HG03354 (cell line): Measurements from ENCODE around the gene LRRC55.
"Not testable (repeated sequence)": the region's sequence is repeated elsewhere in the genome, so short reads cannot be mapped to it uniquely, and the experiment has no call there.

Source experiments
- ATAC-seq: cut with Tn5 transposase; IDR thresholded peaks from one replicate; pipeline ENCODE4 v1.9.1; 2021; ENCODE audit warnings: mild to moderate bottlenecking; ENCODE audit not compliant: unreplicated experiment, poor library complexity, severe bottlenecking

LRRC55 gene

DNA sequence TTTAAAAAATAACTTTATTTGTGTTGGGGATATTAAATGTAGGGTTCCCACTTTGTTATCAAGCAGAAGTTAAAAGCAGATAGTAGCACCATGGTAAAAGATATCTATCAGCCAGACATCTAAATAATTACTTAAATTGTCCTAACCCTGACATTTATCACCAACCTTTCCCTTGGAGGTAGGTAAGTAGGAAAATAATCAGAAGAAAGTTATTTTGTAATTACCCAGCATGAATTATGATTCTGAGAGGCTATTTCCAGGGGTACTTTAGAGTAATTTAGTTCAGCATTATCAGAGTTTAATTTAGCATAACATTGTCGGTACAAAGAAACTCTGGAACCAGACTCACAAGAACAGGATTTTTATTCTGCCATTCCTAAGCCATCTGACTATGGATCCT lies 23.2 kb upstream of the LRRC55 start:
- no peak for ATAC-seq

DNA sequence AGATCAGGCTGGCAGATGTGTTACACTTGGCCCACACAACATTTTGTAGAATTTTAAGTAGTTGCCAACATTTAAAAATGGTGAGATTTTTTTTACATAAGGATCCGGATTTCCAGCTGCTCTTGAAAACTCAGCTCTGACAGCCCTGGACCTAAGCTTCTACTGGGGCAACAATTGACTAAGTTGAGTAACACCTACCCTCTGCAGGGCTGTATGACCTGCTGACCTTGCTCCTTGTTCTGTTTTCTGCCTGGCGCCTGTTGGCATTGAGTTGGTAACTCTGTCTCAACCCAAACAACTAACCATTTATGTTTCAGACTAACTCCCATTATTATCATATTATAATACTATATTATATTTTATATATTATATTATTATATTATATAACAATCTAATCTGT lies 21.1 kb upstream of the LRRC55 start:
- ATAC-seq: no peak

DNA sequence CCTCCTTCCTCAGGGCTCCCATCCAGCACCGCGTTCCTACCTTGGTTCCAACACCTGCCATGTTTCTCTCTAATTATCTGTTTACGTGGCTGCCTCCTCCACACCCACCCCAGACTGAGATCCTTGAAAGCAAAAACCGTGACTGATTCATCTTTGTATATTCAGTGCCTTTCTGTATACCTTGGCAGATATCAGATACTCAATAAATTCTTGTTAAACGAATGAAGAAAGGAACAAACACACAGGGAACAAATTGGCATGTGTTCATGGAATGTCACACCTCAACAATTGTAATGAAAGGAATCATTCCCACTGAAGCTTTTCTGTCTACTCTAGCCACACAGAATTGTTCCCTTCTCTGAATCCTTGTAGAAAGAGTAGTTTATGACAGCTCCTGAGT lies 20.4 kb upstream of the LRRC55 start:
- ATAC-seq: no peak

DNA sequence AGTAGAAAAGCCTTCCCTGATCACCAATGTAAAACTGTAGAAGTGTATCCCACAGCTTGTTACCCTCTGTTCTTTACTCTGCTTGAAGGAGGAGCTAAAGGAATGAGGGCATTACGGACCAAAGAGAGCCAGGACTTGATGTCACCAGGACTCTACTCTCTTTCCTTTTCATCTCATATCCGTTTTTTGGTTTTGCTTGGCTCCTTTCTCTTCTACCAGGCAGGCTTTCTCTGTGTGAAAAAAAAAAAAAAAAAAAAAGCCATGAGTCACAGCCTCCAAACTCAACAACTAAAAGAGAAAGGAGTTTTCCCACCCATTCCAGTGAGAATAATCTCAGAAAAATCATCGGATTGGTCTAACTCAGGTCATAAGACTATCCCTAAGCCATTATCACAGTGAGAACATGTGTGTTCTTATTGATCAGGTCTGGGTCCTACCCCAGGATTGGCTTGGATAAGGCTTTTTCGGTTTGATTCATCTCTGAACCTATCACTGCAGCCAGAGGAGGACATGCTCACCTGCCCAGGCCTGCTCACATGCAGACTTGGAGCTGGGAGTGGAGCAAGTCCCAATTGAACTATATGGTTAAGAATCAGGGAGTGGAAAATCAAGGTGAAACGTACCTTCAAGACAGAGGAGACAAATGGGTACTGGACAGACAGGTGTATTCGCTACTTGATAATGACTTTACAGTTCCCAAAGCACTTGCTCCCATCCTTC lies 19.4 kb upstream of the LRRC55 start:
- no peak for ATAC-seq

DNA sequence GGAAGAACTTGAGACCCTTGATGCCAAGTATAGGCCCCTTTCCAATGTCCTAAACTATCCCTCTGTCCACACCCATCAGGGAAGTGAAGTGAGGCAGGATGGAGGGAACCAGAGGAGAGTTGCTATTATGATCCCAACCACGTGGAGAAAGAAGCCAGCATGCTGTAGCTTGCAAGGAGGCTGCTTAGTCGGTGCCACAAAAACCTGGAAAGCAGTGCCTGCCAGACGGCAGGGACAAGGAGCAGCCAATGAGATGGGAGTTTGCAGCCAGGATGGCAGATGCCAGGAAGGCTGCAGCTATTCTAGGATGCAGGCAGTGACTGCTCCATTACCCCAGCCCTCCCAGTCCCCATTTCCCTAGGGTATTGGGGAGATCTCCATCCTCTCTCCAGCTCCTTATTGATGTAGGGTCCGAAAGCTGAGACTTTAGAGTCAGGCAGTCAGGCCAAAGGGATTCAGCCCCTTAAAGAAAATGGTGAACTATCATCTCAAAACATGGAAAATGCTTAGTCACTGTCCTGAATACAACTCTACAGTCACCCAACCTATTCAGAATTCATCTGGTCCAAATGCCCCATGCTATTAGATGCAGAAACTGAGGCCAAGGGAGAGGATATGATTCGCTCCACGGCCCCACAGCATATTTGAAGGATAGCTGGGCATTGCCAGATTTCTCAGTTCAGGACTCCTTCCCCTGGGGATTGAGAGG lies 18.4 kb upstream of the LRRC55 start:
- no peak for ATAC-seq

DNA sequence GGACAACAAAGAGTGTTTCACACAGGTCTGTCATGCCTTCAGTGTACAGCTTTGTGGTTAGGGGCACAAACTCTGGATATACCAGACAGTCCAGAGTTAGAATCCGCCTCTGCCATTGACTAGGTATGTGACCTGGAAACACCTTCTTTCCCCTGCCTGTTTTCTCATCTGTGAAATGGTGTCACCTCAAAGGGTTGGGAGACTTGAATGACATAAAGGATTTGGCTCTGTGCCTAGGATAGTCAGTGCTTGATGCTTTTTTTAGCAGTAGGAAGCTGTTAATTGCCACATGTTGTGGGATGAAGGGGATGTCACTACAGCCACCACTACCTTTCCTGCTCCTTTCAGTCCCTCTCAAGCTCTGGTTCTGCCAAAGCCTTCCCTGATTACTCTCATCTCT lies 17.4 kb upstream of the LRRC55 start:
- ATAC-seq: no peak

DNA sequence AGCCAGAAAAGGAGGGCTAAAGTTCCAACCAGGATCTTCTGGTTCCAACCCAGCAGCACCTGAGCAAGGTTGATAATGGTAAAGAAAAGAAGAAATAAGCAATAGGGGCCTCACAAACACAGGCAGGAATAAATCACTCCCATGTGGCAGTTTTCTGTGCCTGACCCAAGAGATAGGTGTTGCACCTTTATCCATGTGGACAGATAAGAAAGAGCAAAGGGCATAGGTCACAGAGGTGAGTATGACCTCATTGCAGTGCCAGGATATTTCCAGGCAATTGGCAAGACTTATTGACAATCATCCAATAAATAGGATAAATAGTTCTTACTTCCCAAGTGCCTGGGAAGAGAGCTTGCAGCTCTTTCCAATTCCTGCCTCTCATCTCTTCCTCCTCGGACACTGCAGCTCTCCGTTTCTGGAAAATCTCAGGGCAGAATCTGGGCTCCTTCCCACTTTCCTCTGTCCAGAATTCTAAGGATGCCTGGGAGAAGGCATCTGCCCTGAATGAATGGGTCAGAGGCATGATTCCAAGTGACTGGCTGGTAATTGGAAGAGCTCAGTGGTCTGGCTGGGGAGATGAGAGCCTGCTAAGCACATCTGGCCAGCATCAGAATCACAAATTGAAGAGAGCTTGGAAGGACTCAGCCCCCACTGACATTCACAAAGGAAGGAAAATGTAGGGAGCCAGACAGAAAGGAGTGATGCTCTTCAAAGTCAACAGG lies 14.5 kb upstream of the LRRC55 start:
- no peak for ATAC-seq

DNA sequence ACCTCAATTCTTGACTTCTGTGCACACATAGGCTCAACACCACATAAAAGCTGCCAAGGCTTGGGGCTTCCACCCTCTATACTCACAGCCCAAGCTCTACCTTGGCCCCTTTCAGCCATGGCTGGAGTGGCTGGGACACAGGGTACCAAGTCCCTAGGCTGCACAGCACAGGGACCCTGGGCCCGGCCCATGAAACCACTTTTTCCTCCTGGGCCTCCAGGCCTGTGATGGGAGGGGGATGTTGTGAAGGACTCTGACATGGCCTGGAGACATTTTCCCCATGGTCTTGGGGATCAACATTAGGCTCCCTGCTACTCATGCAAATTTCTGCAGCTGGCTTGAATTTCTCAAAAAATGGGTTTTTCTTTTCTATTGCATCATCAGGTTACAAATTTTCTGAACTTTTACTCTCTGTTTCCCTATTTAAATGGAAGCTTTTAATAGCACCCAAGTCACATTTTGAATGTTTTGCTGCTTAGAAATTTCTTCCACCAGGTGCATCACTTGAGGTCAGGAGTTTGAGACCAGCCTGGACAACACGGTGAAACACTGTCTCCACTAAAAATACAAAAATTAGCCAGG lies 11.9 kb upstream of the LRRC55 start:
- ATAC-seq: not testable (repeated sequence)

DNA sequence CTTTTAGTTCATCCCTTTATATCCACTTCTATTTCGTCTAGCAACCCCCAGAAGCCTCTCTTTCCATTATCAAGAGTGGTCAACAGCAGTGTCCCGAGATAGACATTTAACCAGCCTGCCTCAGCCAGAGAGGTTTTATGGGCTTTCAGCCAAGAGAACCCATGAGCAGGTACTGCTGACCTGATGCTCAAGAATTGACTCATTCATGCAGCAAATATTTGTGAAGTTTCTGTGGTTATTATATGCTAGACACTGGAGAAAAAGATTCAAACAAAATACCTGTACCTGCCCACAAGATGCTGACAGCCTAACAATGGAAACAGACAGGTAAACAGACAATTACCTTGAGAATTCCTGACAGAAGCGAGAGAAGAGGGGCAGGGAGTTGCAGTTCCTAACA lies 9.7 kb upstream of the LRRC55 start:
- ATAC-seq: no peak

DNA sequence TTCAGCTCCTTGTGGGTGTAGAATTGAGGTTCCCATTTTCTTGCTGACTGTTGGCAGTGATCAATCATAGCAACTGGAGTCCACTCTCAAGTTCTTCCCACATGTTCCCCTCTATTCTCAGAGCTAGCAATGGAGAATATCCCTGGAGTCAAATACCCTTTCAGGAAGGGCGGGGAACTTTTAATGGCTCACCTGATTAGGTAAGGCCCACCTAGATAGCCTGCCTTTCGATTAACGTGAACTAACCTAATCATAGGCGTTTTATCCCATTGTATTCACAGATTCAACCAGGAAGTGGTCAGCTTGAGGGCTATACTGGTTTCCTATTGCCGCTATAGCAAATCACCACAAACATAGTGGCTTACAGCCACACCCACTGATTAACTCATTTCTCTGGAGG lies 7.1 kb upstream of the LRRC55 start:
- no peak for ATAC-seq

DNA sequence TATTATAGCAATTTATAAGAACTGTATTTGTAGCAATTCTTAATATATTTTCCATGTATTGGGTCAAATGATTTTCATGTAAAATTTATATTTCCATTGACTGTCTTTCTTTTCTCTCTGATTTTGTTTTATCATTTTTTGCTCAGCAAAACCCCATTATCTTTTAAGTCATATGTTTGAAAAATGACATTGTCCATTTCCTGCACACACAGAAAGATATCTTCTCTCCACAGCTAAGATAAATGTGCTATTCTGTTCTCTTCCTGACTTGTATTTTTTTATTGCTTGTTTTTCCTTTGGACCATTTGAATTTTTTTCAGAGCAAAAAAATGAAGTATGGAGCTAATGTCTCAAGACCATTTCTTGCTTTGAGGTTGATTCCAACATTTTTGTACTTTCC lies 6.3 kb upstream of the LRRC55 start:
- ATAC-seq: no peak

DNA sequence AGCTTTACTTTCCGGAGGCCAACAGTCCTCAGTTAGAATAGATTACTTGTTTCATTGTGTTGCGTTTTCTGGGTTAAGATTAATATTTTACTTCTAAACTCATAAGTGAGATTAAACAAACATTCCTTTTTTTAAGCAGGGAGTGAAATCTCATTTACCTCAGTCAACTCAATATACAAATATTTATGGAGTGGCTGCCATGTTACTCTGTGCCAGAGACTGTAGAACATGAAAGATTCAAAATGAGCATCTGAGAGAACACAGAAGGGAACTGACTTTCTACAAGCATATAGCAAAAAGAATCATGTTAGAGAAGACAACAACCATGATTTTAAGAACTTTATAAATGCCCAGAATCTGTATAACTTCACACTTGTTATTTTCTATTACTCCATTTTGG lies 3.4 kb upstream of the LRRC55 start:
- no peak for ATAC-seq

DNA sequence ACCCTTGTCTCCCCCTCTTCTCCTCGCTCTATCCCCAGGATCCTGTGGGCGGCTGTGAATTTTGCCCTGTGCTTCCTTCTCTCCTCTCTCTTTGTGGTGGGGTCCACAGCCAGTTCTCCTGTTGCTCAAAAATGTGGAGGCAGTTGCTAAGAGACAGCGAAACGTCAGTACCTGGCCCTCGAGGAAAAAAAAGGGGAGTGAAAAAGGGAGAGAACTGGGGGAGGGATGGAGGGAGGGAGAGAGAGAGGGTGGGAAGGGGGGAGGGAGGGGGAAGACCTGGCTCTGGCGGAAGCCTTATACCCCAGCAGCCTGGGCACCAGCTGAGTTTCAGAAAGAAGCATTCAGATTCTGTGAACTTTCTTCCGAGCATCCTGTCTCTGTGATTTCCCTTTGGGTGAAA lies 2.1 kb upstream of the LRRC55 start:
- no peak for ATAC-seq

DNA sequence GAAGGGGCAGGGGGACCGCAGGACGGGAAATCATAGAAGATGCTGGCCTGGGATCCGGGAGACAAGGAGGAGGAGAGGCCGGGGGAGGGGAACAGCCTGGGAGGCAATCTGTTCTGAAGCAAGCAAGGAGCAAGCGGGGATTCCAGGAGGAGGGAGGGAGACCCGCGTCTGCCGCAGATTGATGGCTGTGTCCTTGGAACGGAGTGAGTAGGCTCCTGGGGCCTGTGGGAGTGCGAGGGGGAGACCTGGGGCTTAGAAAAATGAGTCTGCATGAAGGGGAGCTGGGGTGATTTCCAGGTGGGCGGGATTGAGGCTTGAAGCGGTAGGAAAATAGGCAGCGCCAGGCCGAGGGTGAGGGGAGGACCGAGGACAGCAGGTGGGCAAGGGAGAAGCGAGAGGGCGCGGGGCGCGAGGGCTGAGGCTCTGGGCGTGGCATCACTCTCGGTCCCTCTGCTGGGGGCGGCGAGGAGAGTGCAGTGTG lies 1.6 kb upstream of the LRRC55 start:
- no peak for ATAC-seq

DNA sequence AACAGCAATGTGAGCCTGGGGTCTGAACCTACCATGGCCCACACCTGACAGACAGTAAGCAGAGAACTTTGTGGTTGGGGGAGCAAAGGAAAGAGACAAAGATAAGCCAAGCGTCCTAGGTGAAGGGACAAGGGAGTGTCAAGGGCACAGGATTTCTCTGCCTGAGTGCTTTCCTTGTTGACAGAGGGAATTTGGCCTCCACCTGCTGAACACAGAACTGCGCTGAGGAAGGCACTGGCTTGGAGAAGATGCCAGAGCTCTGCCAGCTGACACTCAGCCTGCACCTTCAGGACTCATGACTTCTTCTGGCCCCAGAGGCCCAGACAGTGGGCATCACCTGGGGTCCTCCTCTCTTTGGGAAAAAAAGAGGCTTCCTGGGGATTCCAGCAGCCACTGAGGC lies 789 bp upstream of the LRRC55 start:
- no peak for ATAC-seq

DNA sequence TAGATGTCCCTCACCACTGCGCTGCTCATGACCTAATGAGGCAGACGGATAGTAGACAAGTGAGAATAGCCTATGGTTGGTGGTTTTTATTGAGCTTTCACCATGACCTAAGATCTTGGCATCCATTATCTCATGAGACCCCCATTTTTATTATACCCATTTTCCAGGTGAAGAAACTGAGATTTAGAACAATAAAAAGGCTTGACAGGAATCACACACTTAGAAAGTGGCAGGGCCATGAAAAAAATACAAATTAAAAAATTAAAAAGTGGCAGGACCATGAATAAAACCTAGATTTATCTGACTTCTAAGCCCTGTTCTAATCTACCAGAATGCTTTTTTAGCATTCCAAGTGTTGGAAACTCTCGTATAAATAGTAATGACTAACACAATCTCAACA lies 1.1 kb downstream of the LRRC55 start:
- no peak for ATAC-seq

DNA sequence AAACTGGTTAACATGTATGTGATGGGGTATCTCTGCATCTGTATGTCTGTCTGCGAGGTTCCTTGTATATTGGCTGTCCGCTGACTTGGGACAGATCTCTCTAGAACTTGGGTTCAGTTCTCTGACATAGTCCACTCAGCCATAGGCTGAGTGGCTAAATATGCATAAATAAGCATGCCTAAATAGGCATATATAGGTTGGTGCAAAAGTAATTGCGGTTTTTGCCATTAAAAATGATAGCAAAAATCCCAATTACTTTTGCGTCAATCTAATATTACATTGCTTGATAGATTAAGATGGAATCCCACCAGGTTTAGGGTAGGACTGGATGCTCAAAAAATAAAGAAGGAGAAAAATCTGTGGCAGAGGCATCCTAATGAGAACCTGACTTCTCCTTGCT lies 8.8 kb downstream of the LRRC55 start:
- no peak for ATAC-seq

DNA sequence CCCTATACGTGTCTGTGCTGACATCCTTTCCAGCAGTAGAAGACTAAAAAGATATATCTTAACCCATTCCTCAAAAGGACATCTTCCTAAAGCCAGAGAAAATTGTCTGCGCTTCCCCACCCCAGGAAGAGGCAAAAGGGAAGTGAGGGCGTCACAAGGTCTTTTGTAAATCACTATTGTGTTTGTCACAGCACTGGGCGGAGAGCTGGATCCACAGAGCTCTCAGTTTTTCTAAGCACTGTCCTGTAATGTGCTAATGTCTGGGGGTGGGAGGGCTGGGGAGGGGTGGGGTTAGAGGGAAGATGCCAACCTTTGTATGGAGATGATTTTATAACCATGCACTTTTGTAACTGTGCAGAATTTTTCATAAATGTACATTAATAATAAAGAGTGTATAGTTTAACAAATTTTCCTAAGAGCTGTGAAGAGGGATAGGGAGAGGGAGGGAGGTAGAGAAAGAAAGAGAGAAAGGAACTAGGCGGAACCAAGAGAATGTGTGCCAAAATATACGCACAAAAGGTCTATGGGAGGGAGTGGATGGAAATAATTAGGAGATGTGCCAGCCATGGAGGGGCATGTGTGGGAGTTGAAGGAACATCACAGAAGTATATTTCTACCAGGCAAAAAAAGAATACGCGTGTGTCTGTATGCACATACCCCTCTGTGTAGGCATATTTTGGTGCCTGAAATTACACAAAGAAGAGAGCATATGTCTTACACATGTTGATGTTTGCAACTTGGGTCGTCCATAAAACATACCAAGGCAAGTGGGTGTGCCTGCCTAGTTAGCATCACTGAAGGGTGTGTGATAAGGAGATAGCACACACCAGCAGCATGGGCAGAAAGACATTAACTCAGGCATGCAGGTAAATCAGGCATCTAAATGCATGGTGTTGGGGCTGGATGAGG lies 9.8 kb downstream of the LRRC55 start:
- no peak for ATAC-seq

DNA sequence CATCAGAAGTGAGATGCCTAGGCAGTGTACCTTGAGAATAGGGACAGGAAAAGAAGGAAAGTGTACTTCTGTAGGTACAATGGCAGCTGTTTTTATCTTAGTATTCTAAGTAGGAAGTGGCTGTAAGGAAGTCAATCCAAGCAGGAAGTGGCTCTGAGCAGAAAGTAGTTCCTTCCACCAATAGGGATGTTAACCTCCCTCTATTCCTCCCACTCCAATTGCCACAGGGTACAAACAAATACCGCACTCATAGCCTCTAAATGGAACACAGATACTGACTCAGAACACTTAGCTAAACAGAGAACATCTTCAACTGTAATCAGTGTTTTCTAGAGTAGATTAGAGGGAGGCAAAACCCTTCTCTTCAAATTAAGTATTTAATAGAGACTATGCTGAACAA lies 10.6 kb downstream of the LRRC55 start:
- ATAC-seq: no peak

DNA sequence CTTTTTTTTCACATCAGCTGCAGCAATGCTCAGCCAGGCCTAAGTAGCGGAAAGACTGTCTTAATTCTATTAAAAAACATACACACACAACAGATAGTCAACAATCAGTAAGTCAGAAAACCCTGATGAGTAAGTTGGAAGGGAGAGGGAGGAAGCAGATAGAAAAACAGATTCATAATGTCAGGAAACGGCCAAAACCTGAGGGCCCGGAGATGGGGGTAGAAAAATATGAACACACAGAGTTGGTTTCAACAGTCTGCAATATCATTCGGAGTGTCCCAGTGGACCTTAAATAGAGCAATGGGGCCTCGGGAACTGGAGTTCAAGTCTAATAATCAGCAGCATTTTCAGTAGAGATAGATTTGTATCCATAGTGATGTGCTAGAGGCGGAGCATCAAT lies 14.8 kb downstream of the LRRC55 start:
- ATAC-seq: no peak
